GM21528 (cell line): ENCODE data around the gene OR2T33.
"Not testable (repeated sequence)": the region's sequence is repeated elsewhere in the genome, so short reads cannot be mapped to it uniquely, and the experiment has no call there.

Experiments used
- ATAC-seq: cut with Tn5 transposase; IDR thresholded peaks from one replicate; pipeline ENCODE4 v1.9.1; 2021; ENCODE audit warnings: mild to moderate bottlenecking, moderate library complexity; ENCODE audit not compliant: unreplicated experiment, low FRiP score

The OR2T33 gene

GRCh38 chr1:248277876-248278275 lies at the start of gene OR2T33:
OR2T33 (minus strand) TSS chr1:248277976; CDS start chr1:248273814, 4,162 bp downstream.
- ATAC-seq = no peak

DNA sequence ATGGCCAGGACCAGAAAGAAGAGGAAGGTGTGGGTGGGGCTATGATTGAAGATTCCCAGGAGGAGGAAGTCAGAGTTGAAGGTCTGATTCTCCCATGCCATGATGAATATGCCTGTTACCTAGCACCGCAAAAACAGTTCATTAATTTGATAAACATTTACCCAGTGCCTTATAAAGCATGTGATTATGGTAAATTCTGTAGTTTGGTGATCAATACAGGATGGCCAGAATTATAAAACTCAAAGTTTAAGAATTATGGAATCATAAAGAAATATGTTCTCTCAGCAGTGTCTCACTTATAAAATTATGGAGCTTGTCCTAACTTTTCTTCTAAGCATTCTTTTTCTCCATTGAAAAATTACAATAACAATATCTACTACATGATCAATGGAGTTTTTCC lies 46.7 kb upstream of the OR2T33 start, which contains the start of gene OR2M7:
OR2M7 (minus strand) TSS at position 101 of the 400 bp plus-strand sequence; CDS start at position 101, 0 bp downstream.
- ATAC-seq = no peak

DNA sequence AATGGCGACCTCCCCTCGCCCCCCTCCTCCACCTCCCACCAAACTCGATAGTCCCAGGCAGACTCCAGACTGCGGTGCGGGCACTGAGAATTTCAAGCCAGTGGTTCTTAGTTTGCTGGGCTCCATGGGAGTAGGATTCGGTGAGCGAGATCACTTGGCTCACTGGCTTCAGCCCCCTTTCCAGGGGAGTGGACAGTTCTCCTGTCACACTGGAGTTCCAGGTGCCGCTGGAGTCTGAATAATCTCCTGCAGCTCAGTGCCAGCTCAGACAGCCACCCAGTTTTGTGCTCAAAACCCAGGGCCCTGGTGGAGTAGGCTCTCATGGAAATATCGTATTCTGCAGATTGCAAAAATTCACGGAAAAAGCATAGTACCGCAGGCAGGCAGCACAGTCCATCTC lies 39.0 kb upstream of the OR2T33 start:
- no peak for ATAC-seq

GRCh38 chr1:248306740-248307139 lies 29.0 kb upstream of the OR2T33 start:
- ATAC-seq = not testable (repeated sequence)

- no peak for ATAC-seq
Observed at GRCh38 chr1:248306103-248306502, 28.3 kb upstream of the OR2T33 start.

DNA sequence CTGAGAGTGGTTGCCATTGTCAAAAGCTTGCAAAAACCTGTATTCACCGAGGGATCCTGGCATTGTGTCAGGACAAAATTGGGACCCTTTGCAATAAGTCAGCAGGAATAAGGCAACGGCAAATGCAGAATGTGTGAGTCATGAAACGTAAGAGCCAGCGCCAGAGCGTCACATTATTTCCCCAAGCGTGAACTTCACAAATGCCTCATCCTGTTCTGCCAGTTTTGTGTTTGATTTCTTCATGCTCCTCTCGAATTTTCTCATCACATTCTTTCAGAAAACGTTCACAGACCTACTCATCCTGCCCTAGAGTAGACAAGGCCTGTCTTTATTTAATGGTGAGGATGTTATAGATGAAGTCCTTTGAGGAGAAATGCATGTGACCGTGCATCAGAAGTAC lies 27.9 kb upstream of the OR2T33 start:
- not testable (repeated sequence) for ATAC-seq

GRCh38 chr1:248303324-248303723 lies 25.5 kb upstream of the OR2T33 start, which contains the start of gene OR2T12:
OR2T12 (minus strand) TSS chr1:248303424; CDS start chr1:248295578, 7,846 bp downstream.
- no peak for ATAC-seq

DNA sequence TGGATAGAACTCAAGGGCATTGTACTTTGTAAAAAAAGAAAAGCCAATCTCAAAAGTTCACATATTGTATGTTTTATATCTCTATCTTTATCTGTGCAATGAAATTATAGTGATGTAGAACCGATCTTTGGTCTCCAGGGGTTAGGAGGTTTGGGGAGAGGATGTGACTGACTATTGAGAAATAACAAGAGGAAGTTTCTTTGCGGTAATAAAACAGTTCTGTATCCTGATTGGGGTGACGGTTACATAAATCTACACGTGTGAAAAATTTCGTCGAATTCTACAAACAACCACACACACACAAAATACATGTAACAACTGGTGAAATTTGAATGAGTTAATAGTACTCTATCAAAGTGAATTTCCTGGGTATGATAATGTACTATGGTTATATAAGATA lies 10.6 kb upstream of the OR2T33 start:
- ATAC-seq = no peak

GRCh38 chr1:248273225-248273624 lies 4.6 kb downstream of the OR2T33 start:
- ATAC-seq = not testable (repeated sequence)

GRCh38 chr1:248268178-248268577 lies 9.6 kb downstream of the OR2T33 start:
- ATAC-seq = no peak

GRCh38 chr1:248259309-248259708 lies 18.5 kb downstream of the OR2T33 start:
- not testable (repeated sequence) for ATAC-seq

DNA sequence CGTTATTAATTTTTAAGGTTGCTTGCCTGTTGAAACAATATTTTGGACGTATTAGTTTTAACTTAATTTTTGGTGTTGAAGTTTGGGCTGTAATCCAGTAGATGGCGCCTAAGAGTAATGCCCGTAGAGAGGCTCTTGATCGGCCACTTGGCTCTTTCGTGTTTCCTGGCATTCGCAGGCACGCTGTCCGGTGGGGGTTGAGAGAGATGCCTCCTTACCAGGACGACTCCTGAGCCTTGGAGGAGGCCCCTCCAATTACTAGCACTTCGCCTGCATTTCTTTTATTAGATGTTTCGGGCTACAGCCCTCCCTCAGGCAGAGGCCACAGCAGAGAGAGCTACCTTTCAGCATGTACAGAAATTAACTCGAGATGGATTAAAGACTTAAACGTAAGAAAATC lies 34.6 kb downstream of the OR2T33 start:
- ATAC-seq = peak; percentile 86

GRCh38 chr1:248239478-248239877 lies 38.3 kb downstream of the OR2T33 start:
- ATAC-seq = no peak

DNA sequence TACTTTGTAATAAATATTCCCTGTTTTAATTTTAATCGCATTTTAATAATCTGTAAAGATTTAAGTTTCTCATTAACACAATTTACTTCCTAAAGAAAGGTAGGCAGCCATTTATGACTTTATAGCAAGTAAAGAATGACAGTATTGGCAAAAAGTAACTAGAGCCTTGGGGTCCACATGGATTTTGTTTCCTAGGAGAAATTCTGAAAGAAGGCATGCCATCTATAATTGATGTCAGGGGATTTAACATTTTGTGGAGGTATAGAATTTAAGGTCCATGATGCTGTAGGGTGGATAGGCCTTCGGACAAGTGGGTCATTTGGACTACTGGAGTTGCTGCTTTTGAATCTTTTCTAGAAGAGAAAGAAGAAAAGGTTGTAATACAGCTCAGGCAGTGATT lies 46.7 kb downstream of the OR2T33 start, which contains the start of gene OR2M4:
OR2M4 (plus strand) TSS at position 301 of the 400 bp plus-strand sequence. CDS start 7,512 bp downstream, outside the sequence.
- ATAC-seq = no peak

GRCh38 chr1:248229360-248229908 lies 48.3 kb downstream of the OR2T33 start:
- ATAC-seq = no peak

DNA sequence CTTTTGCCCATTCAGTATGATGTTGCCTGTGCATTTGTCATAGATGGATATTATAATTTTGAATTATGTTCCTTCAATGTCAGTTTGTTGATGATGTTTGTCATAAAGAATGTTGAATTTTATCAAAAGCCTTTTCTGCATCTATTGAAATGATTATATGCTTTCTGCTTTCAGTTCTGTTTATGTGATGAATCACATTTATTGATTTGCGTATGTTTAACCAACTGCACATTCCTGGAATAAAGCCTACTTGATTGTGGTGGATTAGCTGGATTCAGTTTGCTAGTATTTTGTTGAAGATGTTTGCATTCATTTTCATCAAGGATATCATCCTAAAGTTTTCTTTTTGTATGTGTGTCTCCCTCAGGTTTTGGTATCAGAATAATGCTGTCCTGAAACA lies 52.2 kb downstream of the OR2T33 start:
- no peak for ATAC-seq
